Ovary (tissue), 9 donors: ENCODE measurements around the gene MAMDC4. TPM values are rescaled to one million over a fixed set of nuclear protein-coding genes. Genes with fewer than 3 reads are reported as not detected.
"Not testable (repeated sequence)": the region's sequence is repeated elsewhere in the genome, so short reads cannot be mapped to it uniquely, and the experiment has no call there.

Experiments
- DNase-seq, 5 donors: peaks; one replicate each; pipeline ENCODE4 v3.0.0-alpha.2; 2019 to 2020
- H3K27ac ChIP-seq, 2 donors: fragments of 200-600 bp; one replicate each; pipeline versions ENCODE4 v1.5.1 to v1.8.0; 2019 to 2022
- H3K27me3 ChIP-seq: fragments of 200-600 bp; one replicate; pipeline ENCODE4 v1.8.0; 2022
- H3K36me3 ChIP-seq: fragments of 200-600 bp; sonication (generic); one replicate; pipeline ENCODE4 v1.5.1; 2019
- H3K4me1 ChIP-seq: one replicate; pipeline ENCODE4 v1.8.1; 2013; ENCODE audit warnings: mild to moderate bottlenecking, moderate library complexity; ENCODE audit not compliant: insufficient read depth
- H3K4me3 ChIP-seq: fragments of 200-600 bp; sonication (generic); one replicate; pipeline ENCODE4 v1.5.1; 2017
- H3K9me3 ChIP-seq, 2 donors: fragments of 200-600 bp in 1 of 2; sonication (generic) in 1 of 2; one replicate each; pipeline versions ENCODE4 v1.5.1 to v1.8.1; 2013 to 2019; ENCODE audit warnings: mild to moderate bottlenecking in 1 of 2, moderate library complexity in 1 of 2
- EP300 ChIP-seq: sonication (generic); formaldehyde crosslinking; IDR thresholded peaks from one replicate; pipeline ENCODE4 v1.6.1; 2017; ENCODE audit warnings: antibody characterized with exemption
- POLR2A ChIP-seq: fragments of 450-650 bp; IDR thresholded peaks from one replicate; pipeline ENCODE4 v1.6.1; 2017; ENCODE audit warnings: antibody characterized with exemption, mild to moderate bottlenecking, moderate library complexity
- WGBS, 3 donors: extraction: QIAGEN DNeasy Blood & Tissue Kit in 1 of 3; methylation state at CpG; one replicate each; pipeline versions ENCODE4 v1.1.5 to v1.1.7; 2013 to 2017; 5-methylcytosine and 5-hydroxymethylcytosine counted together
- intact Hi-C, 4 donors: fragments of 100-400 bp; cut with DNase I; formaldehyde crosslinking; loops; one replicate each; pipeline versions ENCODE4 v1.11.0 to v1.15.1; 2022 to 2023
- polyA plus RNA-seq, 2 donors: library from polyadenylated mRNA; stranded (reverse); fragments of 200-250 nt in 1 of 2; fragments of 350-450 nt in 1 of 2; fragmentation: Illumina TruSeq in 1 of 2; extraction: RNeasy Lipid Tissue Mini Kit (QIAGEN cat#74804) in 1 of 2; gene quantifications; one replicate each; pipeline ENCODE4 v1.2.3, GENCODE V29; 2013 to 2014
- total RNA-seq, 7 donors: library from RNA; depleted of rRNA in 2 of 7; stranded (reverse); fragments of >200 nt in 2 of 7; fragmentation: NEBNext Ultra II Directional in 3 of 7; extraction: Animal tissue kit (Norgen Biotek cat#: 25700) in 3 of 7; gene quantifications; one replicate each; pipeline versions ENCODE4 v1.1.0 to v1.2.4, GENCODE V29; 2016 to 2023
- TF ChIP-seq, protein P1 (sequence below), 3 donors: fragments of 450-650 bp in 2 of 3; fragments of 200-600 bp in 1 of 3; IDR thresholded peaks; one replicate each; pipeline versions ENCODE4 v1.5.1 to v1.8.0; 2016 to 2022; ENCODE audit warnings: antibody characterized with exemption in 3 of 3, mild to moderate bottlenecking in 1 of 3
- donor health status: DM: no; HTN: no; CAD: no; lungs with moderate emphysema.
- donor health status: DM: no; HTN: no; CAD: no.
- donor health status: Bipolar disorder and iron deficiency.
- donor health status: DM: yes; HTN: yes; CAD: no.
- donor health status: DM: no; HTN: no; CAD: no.
- donor health status: DM: yes; HTN: yes; CAD: no.

The MAMDC4 gene
- total and polyA plus RNA-seq, 9 donors = 0.15 to 31.4 (median 2.5) TPM

DNA sequence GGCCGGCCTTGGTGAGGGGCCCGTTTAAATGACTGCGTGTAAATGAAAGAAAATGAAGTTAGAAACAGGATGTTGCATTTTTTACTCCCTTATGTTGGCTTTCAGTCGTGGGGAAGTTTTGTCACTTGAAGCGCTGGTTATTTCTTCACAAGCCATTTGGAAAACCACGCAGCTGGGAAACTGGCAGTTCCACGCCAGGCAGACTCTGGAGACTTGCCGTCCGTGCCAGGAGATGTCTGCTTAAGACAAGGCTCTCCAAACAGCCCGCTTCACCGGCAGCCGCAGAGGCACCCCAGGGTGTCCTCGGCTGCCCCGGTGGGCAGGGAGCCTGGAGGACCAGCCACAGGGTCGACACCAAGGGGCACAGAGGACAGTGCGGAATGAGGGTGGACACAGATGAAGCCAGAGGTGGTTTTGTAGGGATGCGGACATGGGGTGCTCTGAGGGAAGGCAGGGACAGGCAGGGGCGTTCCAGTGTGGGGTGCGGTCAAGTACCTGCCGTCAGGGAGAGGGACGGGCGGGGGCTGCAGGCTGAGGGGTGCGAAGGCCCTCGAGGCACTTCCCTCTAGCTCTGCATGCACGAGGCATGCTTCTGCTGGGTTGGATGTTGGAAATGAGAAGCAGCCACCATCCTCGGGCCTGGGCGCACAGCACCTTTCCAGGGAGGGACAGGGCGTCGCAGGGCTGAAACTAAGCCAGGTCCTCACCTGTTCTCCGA, 21.0 kb upstream of the MAMDC4 start:
- peak in 1 of 5 donors; percentile 19 for DNase-seq
- 88 to 89% (median 88%) methylated on average over 30 of the region's 30 CpGs for WGBS, 3 donors
- intact Hi-C loops = no loop called here
- H3K27ac ChIP-seq = no peak overlapping the region
- H3K4me3 ChIP-seq = no peak overlapping the region
- no peaks in the 10 kb centered on the region for H3K36me3 ChIP-seq
- H3K4me1 ChIP-seq = no peaks in the 10 kb centered on the region
- no peaks in the 10 kb centered on the region for H3K27me3 ChIP-seq
- TF ChIP-seq POLR2A (no peak), EP300 (no peak)
- TF ChIP-seq, protein P1, sequence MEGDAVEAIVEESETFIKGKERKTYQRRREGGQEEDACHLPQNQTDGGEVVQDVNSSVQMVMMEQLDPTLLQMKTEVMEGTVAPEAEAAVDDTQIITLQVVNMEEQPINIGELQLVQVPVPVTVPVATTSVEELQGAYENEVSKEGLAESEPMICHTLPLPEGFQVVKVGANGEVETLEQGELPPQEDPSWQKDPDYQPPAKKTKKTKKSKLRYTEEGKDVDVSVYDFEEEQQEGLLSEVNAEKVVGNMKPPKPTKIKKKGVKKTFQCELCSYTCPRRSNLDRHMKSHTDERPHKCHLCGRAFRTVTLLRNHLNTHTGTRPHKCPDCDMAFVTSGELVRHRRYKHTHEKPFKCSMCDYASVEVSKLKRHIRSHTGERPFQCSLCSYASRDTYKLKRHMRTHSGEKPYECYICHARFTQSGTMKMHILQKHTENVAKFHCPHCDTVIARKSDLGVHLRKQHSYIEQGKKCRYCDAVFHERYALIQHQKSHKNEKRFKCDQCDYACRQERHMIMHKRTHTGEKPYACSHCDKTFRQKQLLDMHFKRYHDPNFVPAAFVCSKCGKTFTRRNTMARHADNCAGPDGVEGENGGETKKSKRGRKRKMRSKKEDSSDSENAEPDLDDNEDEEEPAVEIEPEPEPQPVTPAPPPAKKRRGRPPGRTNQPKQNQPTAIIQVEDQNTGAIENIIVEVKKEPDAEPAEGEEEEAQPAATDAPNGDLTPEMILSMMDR (IDR thresholded peaks at IDR 0.05) = no peak
- H3K9me3 ChIP-seq = no peaks in the 10 kb centered on the region

DNA sequence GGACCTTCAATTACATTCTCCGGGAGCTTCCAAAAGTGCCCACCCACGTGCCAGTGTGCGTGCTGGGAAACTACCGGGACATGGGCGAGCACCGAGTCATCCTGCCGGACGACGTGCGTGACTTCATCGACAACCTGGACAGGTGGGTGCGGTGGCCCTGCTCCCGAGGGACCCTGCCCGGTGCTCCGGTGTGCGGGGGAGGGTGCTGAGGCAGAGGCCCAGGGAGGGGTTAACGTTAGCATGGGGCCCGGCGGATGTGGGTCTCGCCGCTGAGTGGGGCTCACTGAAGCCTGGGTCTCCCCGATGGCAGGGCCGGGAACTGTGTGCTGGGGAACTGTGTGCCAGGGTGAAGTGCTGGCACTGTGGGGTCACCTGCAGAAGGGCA, 20.4 kb upstream of the MAMDC4 start:
- intact Hi-C loops = no loop called here
- DNase-seq = peak in 3 of 5 donors; percentile 9 to 28 (median 22)
- no peak overlapping the region for H3K4me3 ChIP-seq
- H3K4me1 ChIP-seq = no peaks in the 10 kb centered on the region
- H3K36me3 ChIP-seq = no peaks in the 10 kb centered on the region
- no peaks in the 10 kb centered on the region for H3K9me3 ChIP-seq
- no peak overlapping the region for H3K27ac ChIP-seq
- 82 to 87% (median 85%) methylated on average over 20 to 23 of the region's 23 CpGs for WGBS, 3 donors
- TF ChIP-seq, protein P1 (IDR thresholded peaks at IDR 0.05) = no peak
- TF ChIP-seq EP300 (no peak), POLR2A (no peak)
- H3K27me3 ChIP-seq = no peaks in the 10 kb centered on the region

DNA sequence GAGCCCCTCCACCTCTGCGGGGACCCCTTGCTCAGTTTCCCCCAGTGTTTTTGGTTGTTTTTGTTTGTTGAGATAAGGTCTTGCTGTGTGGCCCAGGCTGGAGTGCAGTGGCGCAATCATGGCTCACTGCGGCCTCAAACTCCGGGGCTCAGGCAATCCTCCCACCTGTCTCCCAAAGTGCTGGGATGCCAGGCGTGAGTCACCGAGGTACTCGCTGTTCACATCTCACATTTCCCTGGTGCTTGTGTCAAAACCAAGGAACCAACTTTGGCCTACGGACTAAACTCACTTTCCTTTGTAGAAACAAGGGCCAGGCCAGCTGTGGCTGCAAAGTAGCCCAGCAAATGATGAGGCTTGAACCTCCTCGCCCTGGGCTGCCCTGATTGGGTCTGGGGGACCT, 19.6 kb upstream of the MAMDC4 start:
- Histone ChIP-seq H3K4me3 (no peak overlapping the region), H3K9me3 (no peaks in the 10 kb centered on the region), H3K4me1 (no peaks in the 10 kb centered on the region), H3K36me3 (no peaks in the 10 kb centered on the region), H3K27ac (no peak overlapping the region), H3K27me3 (no peaks in the 10 kb centered on the region)
- WGBS, 3 donors = 74 to 86% (median 82%) methylated on average over 9 of the region's 9 CpGs
- intact Hi-C loops = no loop called here
- TF ChIP-seq EP300 (no peak), POLR2A (no peak)
- TF ChIP-seq, protein P1 (IDR thresholded peaks at IDR 0.05) = no peak
- DNase-seq = no peak

DNA sequence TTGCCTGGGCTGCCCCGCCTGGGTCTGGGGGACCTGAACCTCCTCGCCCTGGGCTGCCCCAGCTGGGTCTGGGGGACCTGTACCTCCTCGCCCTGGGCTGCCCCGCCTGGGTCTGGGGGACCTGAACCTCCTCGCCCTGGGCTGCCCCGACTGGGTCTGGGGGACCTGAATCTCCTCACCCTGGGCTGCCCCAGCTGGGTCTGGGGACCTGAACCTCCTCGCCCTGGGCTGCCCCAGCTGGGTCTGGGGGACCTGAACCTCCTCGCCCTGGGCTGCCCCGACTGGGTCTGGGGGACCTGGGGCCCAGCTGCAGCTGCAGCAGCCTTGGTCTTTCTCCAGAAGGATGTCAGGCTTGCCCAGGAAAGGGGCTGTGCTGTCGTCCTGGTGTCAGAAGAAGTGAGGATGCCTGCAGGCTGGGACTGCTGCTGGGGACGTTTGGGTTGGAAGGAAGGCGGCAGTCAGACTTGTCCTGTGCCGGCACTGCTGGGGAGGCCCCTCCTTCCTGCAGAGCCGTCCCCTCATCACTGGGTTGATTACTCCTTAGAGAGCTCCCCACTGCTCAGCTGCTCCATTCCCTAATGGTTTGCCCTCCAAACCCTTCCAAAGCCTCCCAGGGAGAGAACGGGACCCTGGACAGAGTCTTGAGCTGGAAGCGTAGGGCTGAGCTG, 18.6 kb upstream of the MAMDC4 start:
- intact Hi-C loops, H3K27me3 ChIP-seq, H3K9me3 ChIP-seq, H3K36me3 ChIP-seq, H3K4me3 ChIP-seq, H3K4me1 ChIP-seq, DNase-seq, H3K27ac ChIP-seq: not testable (repeated sequence)
- WGBS, 3 donors = 80 to 84% (median 83%) methylated on average over 7 to 16 of the region's 16 CpGs
